HUES48 (cell line): ENCODE measurements around the gene COL6A3.
A peak's percentile ranks its signal among the peaks of the same experiment; 100 is the strongest.

Experiments
- H3K27ac ChIP-seq: one replicate; pipeline ENCODE4 v1.7.0; 2013; ENCODE audit warnings: low read depth, low read length, inconsistent platforms
- H3K27me3 ChIP-seq: 2 replicates; pipeline ENCODE4 v1.6.1; 2013; ENCODE audit warnings: mild to moderate bottlenecking, low read length; ENCODE audit not compliant: control insufficient read depth, insufficient read depth
- H3K36me3 ChIP-seq: 2 replicates; pipeline ENCODE4 v1.6.1; 2013; ENCODE audit warnings: low read length; ENCODE audit not compliant: control insufficient read depth, insufficient read depth
- H3K4me1 ChIP-seq: 2 replicates; pipeline ENCODE4 v1.6.1; 2013; ENCODE audit warnings: mild to moderate bottlenecking, low read length; ENCODE audit not compliant: control insufficient read depth, insufficient read depth
- H3K4me3 ChIP-seq: 2 replicates; pipeline ENCODE4 v1.5.1; 2013; ENCODE audit warnings: mild to moderate bottlenecking, low read depth, low read length
- H3K9ac ChIP-seq: 2 replicates; pipeline ENCODE4 v1.6.1; 2013; ENCODE audit warnings: mild to moderate bottlenecking, low read depth, low read length, moderate library complexity
- H3K9me3 ChIP-seq: 2 replicates; pipeline ENCODE4 v1.6.1; 2013; ENCODE audit warnings: low read length; ENCODE audit not compliant: control insufficient read depth, insufficient read depth

COL6A3 gene

GRCh38 chr2:237441605-237442274 lies 27.8 kb upstream of the COL6A3 start:
- H3K9ac ChIP-seq, result no peak overlapping the region

DNA sequence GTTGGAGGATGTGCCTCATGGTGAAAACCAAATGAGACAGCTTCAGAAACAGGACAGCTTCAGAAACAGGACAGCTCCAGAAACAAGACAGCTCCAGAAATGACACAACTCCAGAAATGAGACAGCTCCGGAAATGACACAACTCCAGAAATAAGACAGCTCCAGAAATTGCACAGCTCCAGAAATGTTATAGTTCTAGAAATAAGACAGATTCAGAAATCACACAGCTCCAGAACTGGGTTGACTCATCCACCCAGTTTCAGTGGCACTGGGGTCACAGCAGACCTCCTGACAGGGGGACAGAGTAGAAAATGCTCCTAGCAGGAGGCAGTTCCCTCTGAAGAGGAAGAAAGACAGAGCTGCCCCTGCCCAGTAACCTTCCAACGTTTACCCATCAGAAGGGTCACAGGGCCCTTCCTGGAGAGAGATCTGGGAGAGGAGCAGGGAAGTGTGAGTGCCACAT lies 26.9 kb upstream of the COL6A3 start:
- Histone ChIP-seq H3K4me1 (peaks cover 11% of the 10 kb centered on the region), H3K36me3 (no peaks in the 10 kb centered on the region), H3K9ac (no peak overlapping the region), H3K9me3 (no peaks in the 10 kb centered on the region), H3K27ac (no peak overlapping the region), H3K4me3 (no peak overlapping the region), H3K27me3 (no peaks in the 10 kb centered on the region)

More at GRCh38 chr2:237441605-237442274, 27.8 kb upstream of the COL6A3 start:
- no peaks in the 10 kb centered on the region for H3K36me3 ChIP-seq
- no peak overlapping the region for H3K4me3 ChIP-seq
- no peaks in the 10 kb centered on the region for H3K9me3 ChIP-seq
- no peak overlapping the region for H3K27ac ChIP-seq
- no peaks in the 10 kb centered on the region for H3K27me3 ChIP-seq
- peaks cover 11% of the 10 kb centered on the region for H3K4me1 ChIP-seq

GRCh38 chr2:237438080-237438940 lies 24.3 kb upstream of the COL6A3 start:
- no peaks in the 10 kb centered on the region for H3K27me3 ChIP-seq
- no peak overlapping the region for H3K9ac ChIP-seq
- no peaks in the 10 kb centered on the region for H3K9me3 ChIP-seq
- H3K36me3 ChIP-seq, result no peaks in the 10 kb centered on the region
- peaks cover 11% of the 10 kb centered on the region for H3K4me1 ChIP-seq
- peak overlapping the region; percentile 2 for H3K27ac ChIP-seq
- no peak overlapping the region for H3K4me3 ChIP-seq

GRCh38 chr2:237437566-237437965 lies 23.6 kb upstream of the COL6A3 start:
- H3K4me3 ChIP-seq, result no peak overlapping the region
- H3K9me3 ChIP-seq, result no peaks in the 10 kb centered on the region
- no peak overlapping the region for H3K27ac ChIP-seq
- H3K27me3 ChIP-seq, result no peaks in the 10 kb centered on the region
- no peaks in the 10 kb centered on the region for H3K36me3 ChIP-seq
- no peak overlapping the region for H3K9ac ChIP-seq
- peaks cover 11% of the 10 kb centered on the region for H3K4me1 ChIP-seq

- no peak overlapping the region for H3K9ac ChIP-seq
- H3K27ac ChIP-seq, result no peak overlapping the region
- H3K9me3 ChIP-seq, result no peaks in the 10 kb centered on the region
- peaks cover 11% of the 10 kb centered on the region for H3K4me1 ChIP-seq
- H3K4me3 ChIP-seq, result no peak overlapping the region
- no peaks in the 10 kb centered on the region for H3K27me3 ChIP-seq
- no peaks in the 10 kb centered on the region for H3K36me3 ChIP-seq
These were observed 22.1 kb upstream of the COL6A3 start for GRCh38 chr2:237435844-237436587.

GRCh38 chr2:237434866-237435311 lies 20.9 kb upstream of the COL6A3 start:
- peaks cover 11% of the 10 kb centered on the region for H3K4me1 ChIP-seq
- H3K9me3 ChIP-seq, result no peaks in the 10 kb centered on the region
- H3K27me3 ChIP-seq, result no peaks in the 10 kb centered on the region
- H3K9ac ChIP-seq, result no peak overlapping the region
- H3K36me3 ChIP-seq, result no peaks in the 10 kb centered on the region
- H3K4me3 ChIP-seq, result no peak overlapping the region
- H3K27ac ChIP-seq, result no peak overlapping the region

GRCh38 chr2:237433920-237434676 lies 20.1 kb upstream of the COL6A3 start:
- peaks cover 11% of the 10 kb centered on the region for H3K4me1 ChIP-seq

GRCh38 chr2:237432484-237433092 lies 18.6 kb upstream of the COL6A3 start:
- no peaks in the 10 kb centered on the region for H3K36me3 ChIP-seq
- no peak overlapping the region for H3K4me3 ChIP-seq
- H3K9ac ChIP-seq, result no peak overlapping the region
- no peak overlapping the region for H3K27ac ChIP-seq
- no peaks in the 10 kb centered on the region for H3K27me3 ChIP-seq
- no peaks in the 10 kb centered on the region for H3K4me1 ChIP-seq
- no peaks in the 10 kb centered on the region for H3K9me3 ChIP-seq

More at GRCh38 chr2:237433920-237434676, 20.1 kb upstream of the COL6A3 start:
- H3K27me3 ChIP-seq, result no peaks in the 10 kb centered on the region
- H3K9me3 ChIP-seq, result no peaks in the 10 kb centered on the region
- no peak overlapping the region for H3K4me3 ChIP-seq
- H3K9ac ChIP-seq, result no peak overlapping the region
- H3K36me3 ChIP-seq, result no peaks in the 10 kb centered on the region
- no peak overlapping the region for H3K27ac ChIP-seq

DNA sequence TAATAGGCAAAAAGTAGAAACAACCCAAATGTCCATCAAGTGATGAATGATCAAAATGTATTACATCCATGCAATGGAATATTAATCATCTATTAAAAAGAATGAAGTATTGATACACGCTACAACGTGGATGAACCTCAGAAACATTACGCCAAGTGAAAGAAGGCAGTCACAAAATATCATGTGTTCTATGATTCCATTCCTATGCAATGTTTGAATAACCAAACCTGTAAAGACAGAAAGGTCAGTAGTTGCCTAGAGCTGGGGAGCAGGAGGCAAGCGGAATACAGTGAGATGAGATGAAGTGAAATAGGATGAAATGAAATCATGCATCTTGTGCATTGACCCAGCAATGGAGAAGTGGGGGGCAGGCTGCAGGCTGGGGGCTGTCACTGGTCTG lies 17.9 kb upstream of the COL6A3 start:
- H3K4me1 ChIP-seq, result no peaks in the 10 kb centered on the region
- no peaks in the 10 kb centered on the region for H3K27me3 ChIP-seq
- no peak overlapping the region for H3K27ac ChIP-seq
- no peak overlapping the region for H3K4me3 ChIP-seq
- no peak overlapping the region for H3K9ac ChIP-seq
- H3K36me3 ChIP-seq, result no peaks in the 10 kb centered on the region
- H3K9me3 ChIP-seq, result no peaks in the 10 kb centered on the region

GRCh38 chr2:237431372-237431771 lies 17.4 kb upstream of the COL6A3 start:
- Histone ChIP-seq H3K9me3 (no peaks in the 10 kb centered on the region), H3K27me3 (no peaks in the 10 kb centered on the region), H3K27ac (no peak overlapping the region), H3K4me3 (no peak overlapping the region), H3K9ac (no peak overlapping the region), H3K4me1 (no peaks in the 10 kb centered on the region), H3K36me3 (no peaks in the 10 kb centered on the region)
